Fibroblast of the aortic adventitia (primary cell): Measurements from ENCODE around the gene NQO2. TPM values are rescaled to one million over a fixed set of nuclear protein-coding genes. Genes with fewer than 3 reads are reported as not detected.
"Not testable (repeated sequence)": the region's sequence is repeated elsewhere in the genome, so short reads cannot be mapped to it uniquely, and the experiment has no call there.

Experiments
- DNase-seq: peaks from one replicate; pipeline ENCODE4 v3.0.0-alpha.2; 2010; ENCODE audit warnings: low read depth
- H3K4me3 ChIP-seq: 2 replicates; pipeline ENCODE4 v1.5.1; 2011; ENCODE audit warnings: low read depth, mild to moderate bottlenecking, control low read depth, low read length, moderate library complexity
- total RNA-seq: library from RNA; depleted of rRNA; stranded (reverse); fragments of >200 nt; gene quantifications from 2 replicates; pipeline ENCODE4 v1.2.3, GENCODE V29; 2012; ENCODE audit warnings: low replicate concordance
- TF ChIP-seq, protein P1 (sequence below): IDR thresholded peaks from 2 replicates; pipeline ENCODE4 v1.5.1; 2011; ENCODE audit warnings: mild to moderate bottlenecking, low read length, control low read depth, inconsistent platforms; ENCODE audit not compliant: insufficient read depth

Gene NQO2
- total RNA-seq, 1 donor: 47.7 TPM

DNA sequence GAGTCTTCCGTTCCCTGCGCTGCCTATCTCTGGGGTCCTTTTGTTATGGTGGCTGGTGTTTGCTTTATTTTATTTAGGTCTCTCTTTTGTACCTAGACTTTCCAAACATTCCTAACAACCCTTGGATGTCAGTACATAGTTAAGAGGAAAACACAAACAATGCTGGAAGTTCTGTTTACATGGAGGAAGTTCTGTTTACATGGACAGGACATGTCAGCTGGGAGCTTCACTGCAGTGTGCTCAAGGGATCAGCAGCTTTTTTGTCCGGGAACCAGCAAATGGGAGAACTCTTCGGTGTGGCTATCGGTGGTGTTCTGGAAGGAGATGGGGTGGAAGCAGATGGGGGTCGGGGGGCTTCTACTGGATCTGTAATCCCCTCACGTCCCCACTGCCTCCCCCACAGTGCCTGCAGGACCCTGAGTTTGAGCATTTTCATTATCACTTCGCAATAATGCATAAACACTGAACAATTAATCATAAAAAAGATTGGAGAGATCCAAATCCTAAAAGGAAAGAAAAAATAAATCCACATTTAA lies 31.0 kb upstream of the NQO2 start:
- H3K4me3 ChIP-seq: no peak overlapping the region
- TF ChIP-seq, protein P1, sequence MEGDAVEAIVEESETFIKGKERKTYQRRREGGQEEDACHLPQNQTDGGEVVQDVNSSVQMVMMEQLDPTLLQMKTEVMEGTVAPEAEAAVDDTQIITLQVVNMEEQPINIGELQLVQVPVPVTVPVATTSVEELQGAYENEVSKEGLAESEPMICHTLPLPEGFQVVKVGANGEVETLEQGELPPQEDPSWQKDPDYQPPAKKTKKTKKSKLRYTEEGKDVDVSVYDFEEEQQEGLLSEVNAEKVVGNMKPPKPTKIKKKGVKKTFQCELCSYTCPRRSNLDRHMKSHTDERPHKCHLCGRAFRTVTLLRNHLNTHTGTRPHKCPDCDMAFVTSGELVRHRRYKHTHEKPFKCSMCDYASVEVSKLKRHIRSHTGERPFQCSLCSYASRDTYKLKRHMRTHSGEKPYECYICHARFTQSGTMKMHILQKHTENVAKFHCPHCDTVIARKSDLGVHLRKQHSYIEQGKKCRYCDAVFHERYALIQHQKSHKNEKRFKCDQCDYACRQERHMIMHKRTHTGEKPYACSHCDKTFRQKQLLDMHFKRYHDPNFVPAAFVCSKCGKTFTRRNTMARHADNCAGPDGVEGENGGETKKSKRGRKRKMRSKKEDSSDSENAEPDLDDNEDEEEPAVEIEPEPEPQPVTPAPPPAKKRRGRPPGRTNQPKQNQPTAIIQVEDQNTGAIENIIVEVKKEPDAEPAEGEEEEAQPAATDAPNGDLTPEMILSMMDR: no peak
- DNase-seq: no peak

DNA sequence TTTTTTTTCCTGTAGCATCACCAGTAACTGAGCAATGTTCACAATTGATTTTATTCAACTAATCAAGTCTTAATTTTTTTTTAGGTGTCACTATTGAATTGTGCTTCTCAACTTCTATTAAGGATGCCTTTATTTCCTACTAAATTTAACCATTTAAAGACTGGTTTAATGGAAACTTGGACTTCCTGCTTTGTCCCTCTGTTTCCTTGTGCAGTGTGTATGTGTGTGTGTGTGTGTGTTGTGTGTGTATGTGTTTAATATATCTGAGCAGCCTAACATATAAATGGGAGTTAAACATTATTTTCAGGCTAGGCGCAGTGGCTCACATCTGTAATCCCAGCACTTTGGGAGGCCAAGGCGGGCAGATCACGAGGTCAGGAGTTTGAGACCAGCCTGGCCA lies 30.1 kb upstream of the NQO2 start:
- no peak overlapping the region for H3K4me3 ChIP-seq
- TF ChIP-seq, protein P1: no peak
- no peak for DNase-seq

DNA sequence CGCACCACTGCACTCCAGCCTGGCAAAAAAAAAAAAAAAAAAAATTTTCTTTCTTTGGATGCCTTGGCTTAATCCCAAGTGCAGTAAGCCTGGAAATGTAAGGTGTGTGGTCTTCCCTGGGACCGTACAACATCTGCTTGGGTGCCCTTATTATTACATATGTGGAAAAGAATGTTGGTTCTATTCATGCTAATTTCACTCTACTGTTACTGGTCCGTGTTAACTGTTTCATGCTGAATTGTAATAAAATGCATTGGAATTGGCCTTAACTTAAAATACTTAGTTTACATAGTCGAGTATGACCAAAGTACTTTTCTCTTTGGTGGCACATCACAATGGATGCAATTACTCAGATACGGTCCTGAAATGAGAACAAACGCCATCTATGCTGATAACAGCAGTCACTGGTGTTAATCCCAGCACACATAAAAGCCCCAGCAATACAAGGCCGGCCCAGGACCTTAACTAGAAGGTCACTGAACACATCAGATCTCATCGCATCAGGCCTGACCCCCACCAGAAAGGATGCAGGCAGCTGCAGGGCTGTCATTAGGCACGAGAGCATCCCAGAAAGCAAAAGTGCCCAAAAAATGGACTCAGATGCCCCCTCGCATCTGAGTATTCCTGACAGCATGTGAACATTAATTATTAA lies 29.5 kb upstream of the NQO2 start:
- H3K4me3 ChIP-seq: peak overlapping the region; percentile 70
- TF ChIP-seq, protein P1: no peak
- peak; percentile 39 for DNase-seq

DNA sequence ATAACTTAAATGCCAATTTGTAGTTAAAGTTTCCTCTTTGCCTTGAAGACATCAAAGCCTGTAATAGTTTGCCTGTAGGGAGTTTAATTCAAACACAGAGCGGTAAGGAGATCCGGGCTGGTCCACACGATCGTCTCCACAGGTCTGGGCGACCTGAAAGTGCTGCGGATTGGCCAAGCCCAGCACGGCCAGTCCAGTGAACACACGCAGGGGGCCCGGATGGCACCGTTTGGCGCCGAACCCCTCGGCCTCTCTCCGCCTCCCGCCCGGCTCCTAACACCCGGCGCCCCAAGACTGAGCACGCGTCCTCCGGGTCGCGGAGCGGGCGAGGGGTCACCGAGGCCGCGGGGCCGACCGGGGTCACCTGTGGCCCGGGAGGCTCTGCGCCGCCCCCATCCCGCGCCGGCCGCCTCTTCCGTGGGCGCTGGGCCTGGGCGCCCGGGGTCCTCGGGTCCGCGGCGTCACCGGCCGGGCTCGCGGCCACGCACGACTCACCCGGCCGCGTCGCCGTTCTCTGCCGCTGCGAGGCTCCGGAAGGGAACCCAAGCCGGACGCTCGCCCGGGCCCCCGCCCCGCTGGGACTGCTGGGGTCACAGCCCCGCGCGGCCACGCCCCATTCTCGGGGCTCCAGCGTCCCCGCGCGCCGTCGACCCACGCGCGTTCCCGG lies 28.8 kb upstream of the NQO2 start:
- DNase-seq: peak; percentile 43
- TF ChIP-seq, protein P1: no peak
- peak overlapping the region; percentile 70 for H3K4me3 ChIP-seq

DNA sequence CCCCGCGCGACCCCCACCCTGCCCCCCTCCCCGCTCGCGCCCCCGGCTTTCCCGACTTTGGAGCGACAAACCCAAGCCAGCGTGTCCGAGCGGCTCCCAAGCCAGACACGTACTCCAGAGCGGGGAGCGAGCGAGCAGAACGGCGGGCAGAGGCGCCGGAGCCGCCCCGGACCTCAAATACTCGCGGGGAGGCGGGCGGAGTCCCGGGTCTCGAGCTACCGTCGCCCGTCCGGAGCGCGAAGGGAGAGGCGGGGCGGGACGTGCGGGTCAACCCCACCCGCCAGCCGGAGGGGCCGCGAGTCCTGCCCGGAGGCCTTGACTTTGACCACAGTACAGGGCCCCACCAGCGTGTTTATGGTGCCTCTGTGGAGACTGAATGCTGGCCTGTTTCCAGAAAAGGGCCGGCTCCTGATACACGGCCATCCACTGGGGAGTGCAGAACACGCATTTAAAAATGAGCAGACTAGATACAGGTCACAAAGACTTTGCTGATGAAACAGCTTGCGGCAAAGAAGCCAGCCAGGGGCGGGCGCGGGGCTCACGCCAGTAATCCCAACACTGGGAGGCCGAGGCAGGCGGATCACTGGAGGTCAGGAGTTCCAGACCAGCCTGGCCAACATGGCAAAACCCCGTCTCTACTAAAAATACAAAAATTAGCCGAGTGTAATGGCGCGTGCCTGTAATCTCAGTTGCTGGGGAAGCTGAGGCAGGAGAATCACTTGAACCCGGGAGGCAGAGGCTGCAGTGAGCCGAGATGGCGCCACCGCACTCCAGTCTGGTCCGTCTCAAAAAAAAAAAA lies 28.1 kb upstream of the NQO2 start, which contains the start of gene SERPINB6:
Gene SERPINB6, minus strand, starts transcription at position 148 of the 799 bp plus-strand sequence. CDS start 12,235 bp downstream, outside the sequence.
- peak within 1 kb of the TSS; percentile 70 for H3K4me3 ChIP-seq
- DNase-seq: peak; percentile 90
- TF ChIP-seq, protein P1: no peak

DNA sequence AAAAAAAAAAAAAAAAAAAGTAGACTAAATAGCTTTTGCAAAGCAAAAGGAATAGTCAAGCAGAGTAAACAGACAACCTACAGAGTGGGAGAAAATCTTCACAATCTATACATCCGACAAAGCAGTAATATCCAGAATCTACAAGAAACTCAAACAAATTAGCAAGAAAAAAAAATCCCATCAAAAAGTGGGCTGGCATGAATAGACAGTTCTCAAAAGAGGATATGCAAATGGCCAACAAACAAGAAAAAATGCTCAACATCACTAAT lies 27.5 kb upstream of the NQO2 start:
- DNase-seq: not testable (repeated sequence)
- peak overlapping the region; percentile 70 for H3K4me3 ChIP-seq

DNA sequence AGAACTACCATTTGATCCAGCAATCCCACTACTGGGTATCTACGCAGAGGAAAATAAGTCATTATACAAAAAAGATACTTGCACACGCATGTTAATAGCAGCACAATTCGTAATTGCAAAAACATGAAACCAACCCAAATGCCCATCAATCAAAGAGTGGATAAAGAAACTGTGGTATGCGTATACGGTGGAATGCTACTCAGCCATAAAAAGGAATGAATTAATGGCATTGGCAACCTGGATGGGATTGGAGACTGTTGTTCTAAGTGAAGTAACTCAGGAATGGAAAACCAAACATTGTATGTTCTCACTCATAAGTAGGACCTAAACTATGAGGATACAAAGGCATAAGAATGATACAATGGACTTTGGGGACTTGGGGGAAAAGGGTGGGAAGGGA lies 27.0 kb upstream of the NQO2 start:
- DNase-seq, H3K4me3 ChIP-seq: not testable (repeated sequence)

DNA sequence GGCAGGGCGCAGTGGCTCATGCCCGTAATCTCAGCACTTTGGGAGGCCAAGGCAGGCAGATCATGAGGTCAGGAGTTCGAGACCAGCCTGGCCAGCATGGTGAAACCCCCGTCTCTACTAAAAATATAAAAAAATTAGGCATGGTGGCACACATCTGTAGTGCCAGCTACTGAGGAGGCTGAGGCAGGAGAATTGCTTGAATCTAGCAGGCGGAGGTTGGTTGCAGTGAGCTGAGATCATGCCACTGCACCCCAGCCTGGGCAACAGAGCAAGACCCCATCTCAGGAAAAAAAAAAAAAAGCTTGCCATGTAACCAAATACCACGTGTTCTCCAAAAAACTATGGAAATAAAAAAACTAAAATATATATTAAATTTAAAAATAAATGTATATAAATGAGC lies 26.5 kb upstream of the NQO2 start:
- not testable (repeated sequence) for DNase-seq, H3K4me3 ChIP-seq
